GM20431 (cell line): ENCODE measurements around the gene TM4SF18.

Experiments
- in situ Hi-C: fragments of 300-500 bp; cut with MseI, MboI; formaldehyde crosslinking; loops from one replicate; pipeline ENCODE4 v1.15.0; 2020; ENCODE audit warnings: low sequenced_read_pairs; ENCODE audit not compliant: unreplicated experiment

TM4SF18 gene

GRCh38 chr3:149299938-149300801 is 33.3 kb downstream of the TM4SF18 start:
- in situ Hi-C loops: no loop called here

- in situ Hi-C loops: no loop called here
Measured at GRCh38 chr3:149296972-149297371, 36.5 kb downstream of the TM4SF18 start.

- in situ Hi-C loops: no loop called here
Measured at GRCh38 chr3:149292666-149293065, 40.8 kb downstream of the TM4SF18 start.

- in situ Hi-C loops: no loop called here
Measured at GRCh38 chr3:149291178-149291577, 42.3 kb downstream of the TM4SF18 start.

- in situ Hi-C loops: no loop called here
Measured at GRCh38 chr3:149288655-149289054, 44.8 kb downstream of the TM4SF18 start.

GRCh38 chr3:149284034-149284433 is 49.4 kb downstream of the TM4SF18 start:
- in situ Hi-C loops: no loop called here

- in situ Hi-C loops: no loop called here
Measured at GRCh38 chr3:149283401-149283800, 50.0 kb downstream of the TM4SF18 start.

- in situ Hi-C loops: no loop called here
Measured at GRCh38 chr3:149282836-149283235, 50.6 kb downstream of the TM4SF18 start.

GRCh38 chr3:149282322-149282721 is 51.1 kb downstream of the TM4SF18 start:
- in situ Hi-C loops: no loop called here

GRCh38 chr3:149280671-149281349 is 52.6 kb downstream of the TM4SF18 start:
- in situ Hi-C loops: no loop called here

- in situ Hi-C loops: loop anchor here (10.0 kb wide), 2 partner anchors 154 to 314 kb away; partner anchors contain the start of gene HPS3
Measured at GRCh38 chr3:149278911-149279310, 54.5 kb downstream of the TM4SF18 start.

GRCh38 chr3:149277331-149277813 is 56.1 kb downstream of the TM4SF18 start:
- in situ Hi-C loops: loop anchor here (10.0 kb wide), 2 partner anchors 153 to 313 kb away; partner anchors contain the start of gene HPS3

- in situ Hi-C loops: loop anchor here (10.0 kb wide), 2 partner anchors 152 to 312 kb away; partner anchors contain the start of gene HPS3
Measured at GRCh38 chr3:149276619-149277018, 56.8 kb downstream of the TM4SF18 start.

GRCh38 chr3:149274220-149274619 is 59.2 kb downstream of the TM4SF18 start:
- in situ Hi-C loops: loop anchor here (10.0 kb wide), 2 partner anchors 149 to 309 kb away; partner anchors contain the start of gene HPS3

GRCh38 chr3:149273096-149273751 is 60.2 kb downstream of the TM4SF18 start:
- in situ Hi-C loops: loop anchor here (10.0 kb wide), 2 partner anchors 148 to 308 kb away; partner anchors contain the start of gene HPS3

- in situ Hi-C loops: loop anchor here (10.0 kb wide), 2 partner anchors 147 to 307 kb away; partner anchors contain the start of gene HPS3
Measured at GRCh38 chr3:149271669-149272068, 61.8 kb downstream of the TM4SF18 start.

GRCh38 chr3:149270180-149270579 is 63.3 kb downstream of the TM4SF18 start:
- in situ Hi-C loops: loop anchor here (10.0 kb wide), 2 partner anchors 145 to 305 kb away; partner anchors contain the start of gene HPS3

GRCh38 chr3:149269687-149270086 is 63.7 kb downstream of the TM4SF18 start:
- in situ Hi-C loops: loop anchor here (10.0 kb wide), 2 partner anchors 145 to 305 kb away; partner anchors contain the start of gene HPS3
